K562 (cell line): ENCODE measurements around the gene STIM1. TPM values are rescaled to one million over a fixed set of nuclear protein-coding genes. Genes with fewer than 3 reads are reported as not detected.

Source experiments
- ATAC-seq: fragments of 200-7000 bp; cut with Tn5 transposase; 3 replicates; pipeline ENCODE4 v1.9.1; 2020; ENCODE audit warnings: moderate library complexity
- BruUV-seq: library from RNA; stranded (reverse); fragments of 400-500 nt; replicated peaks from 2 replicates; lab custom pipeline; 2021; lab: Mats Ljungman, UMichigan
- CTCF ChIA-PET: fragments of 300-600 bp; formaldehyde crosslinking; extraction: SDS; loops from one replicate; lab custom pipeline; 2021; ENCODE audit warnings: low intra/inter-chr PET ratio; lab: Yijun Ruan, JAX
- POLR2A ChIA-PET: fragments of 300-600, 350-650 bp; sonication (Branson Sonifier 250); formaldehyde crosslinking; extraction: SDS; loops from one replicate; lab custom pipeline; 2021; ENCODE audit warnings: antibody characterized with exemption, inconsistent platforms; lab: Yijun Ruan, JAX
- DNase-seq, 4 experiments: peaks; one replicate each; pipeline versions ENCODE4 v3.0.0 to v3.0.0-alpha.2; 2011 to 2018; ENCODE audit warnings: low spot score in 3 of 4, mixed read lengths in 3 of 4; ENCODE audit errors: extremely low read depth in 1 of 4
- FAIRE-seq: peaks from 2 replicates; lab custom pipeline; 2011; peaks lifted over from hg19 to GRCh38; lab: Jason Lieb, UNC
- H2AFZ ChIP-seq: 2 replicates; pipeline ENCODE4 v1.6.0; 2011; ENCODE audit warnings: low read depth, low read length, control low read depth, inconsistent platforms
- H3K27ac ChIP-seq: fragments of 200-600 bp; 3 replicates; pipeline ENCODE4 v1.8.0; 2011; ENCODE audit warnings: low read depth, mild to moderate bottlenecking, control low read depth, inconsistent platforms, low read length, moderate library complexity, mixed read lengths; ENCODE audit errors: extremely low read depth
- H3K27me3 ChIP-seq, 2 experiments: fragments of 300-600 bp in 1 of 2; 2 replicates in 1 of 2; 3 replicates in 1 of 2; pipeline versions ENCODE4 v1.6.0 to v1.8.0; 2011; ENCODE audit warnings: inconsistent platforms in 2 of 2, low read length in 2 of 2, mild to moderate bottlenecking in 1 of 2, mixed read lengths in 1 of 2, moderate library complexity in 1 of 2; ENCODE audit not compliant: control insufficient read depth in 2 of 2, insufficient read depth in 2 of 2
- H3K36me3 ChIP-seq: fragments of 300-600 bp; 3 replicates; pipeline ENCODE4 v1.8.0; 2011; ENCODE audit warnings: mild to moderate bottlenecking, low read length, inconsistent platforms; ENCODE audit not compliant: control insufficient read depth, insufficient read depth
- H3K4me1 ChIP-seq, 2 experiments: fragments of 200-600 bp in 1 of 2; replicated peaks in 1 of 2; 2 replicates in 1 of 2; 3 replicates in 1 of 2; pipeline versions ENCODE4 v1.5.1 to v1.8.0; 2011; ENCODE audit warnings: inconsistent platforms in 2 of 2, low read length in 2 of 2, mild to moderate bottlenecking in 1 of 2, mixed read lengths in 1 of 2, moderate library complexity in 1 of 2; ENCODE audit not compliant: control insufficient read depth in 2 of 2, insufficient read depth in 2 of 2
- H3K4me2 ChIP-seq: 2 replicates; pipeline ENCODE4 v1.6.1; 2011; ENCODE audit warnings: low read length, control low read depth, inconsistent platforms, mixed read lengths; ENCODE audit not compliant: insufficient read depth
- H3K4me3 ChIP-seq: fragments of 200-600 bp; sonication (generic), shearing (Covaris generic); 2 replicates; pipeline ENCODE4 v1.5.1; 2016; ENCODE audit warnings: control low read depth, inconsistent platforms
- H3K79me2 ChIP-seq: fragments of 200-600 bp; 3 replicates; pipeline ENCODE4 v1.8.0; 2011; ENCODE audit warnings: low read length, inconsistent platforms; ENCODE audit not compliant: control insufficient read depth, insufficient read depth
- H3K9ac ChIP-seq, 2 experiments: 2 replicates each; pipeline versions ENCODE4 v1.6.0 to v1.6.1; 2011; ENCODE audit warnings: low read depth in 2 of 2, low read length in 2 of 2, control low read depth in 1 of 2, inconsistent platforms in 1 of 2, mild to moderate bottlenecking in 1 of 2, mixed read lengths in 1 of 2; ENCODE audit not compliant: insufficient read depth in 1 of 2
- H3K9me1 ChIP-seq: one replicate; pipeline ENCODE4 v1.6.0; 2011; ENCODE audit warnings: inconsistent platforms, mild to moderate bottlenecking, low read length, moderate library complexity; ENCODE audit not compliant: control insufficient read depth, insufficient read depth
- H3K9me3 ChIP-seq: replicated peaks from 2 replicates; pipeline ENCODE4 v1.5.1; 2011; ENCODE audit warnings: low read depth, low read length, inconsistent platforms; ENCODE audit not compliant: control insufficient read depth, insufficient read depth
- H4K20me1 ChIP-seq: replicated peaks from 2 replicates; pipeline ENCODE4 v1.6.1; 2011; ENCODE audit warnings: low read length, inconsistent platforms, mixed read lengths; ENCODE audit not compliant: control insufficient read depth, insufficient read depth
- MED1 ChIP-seq: sonication (generic); formaldehyde crosslinking; IDR thresholded peaks from 2 replicates; pipeline ENCODE4 v1.8.1; 2023; ENCODE audit warnings: missing genetic modification reagents, borderline replicate concordance
- MYC ChIP-seq, 2 experiments: fragments of 250-450 bp in 1 of 2; sonication (Bioruptor Pico) in 1 of 2; IDR thresholded peaks; 2 replicates each; pipeline versions ENCODE4 v1.5.1 to v1.6.1; 2012 to 2021; ENCODE audit warnings: low read depth in 2 of 2, borderline replicate concordance in 1 of 2, improper control_type of control experiment in 1 of 2, low read length in 1 of 2, mild to moderate bottlenecking in 1 of 2, moderate library complexity in 1 of 2
- PHF20 ChIP-seq: fragments of 450-650 bp; IDR thresholded peaks from 2 replicates; pipeline ENCODE4 v1.6.1; 2018; ENCODE audit not compliant: partially characterized antibody
- ZNF699 ChIP-seq: fragments of 250-450 bp; sonication (Bioruptor Pico); IDR thresholded peaks from 2 replicates; pipeline ENCODE4 v1.8.0; 2021; ENCODE audit warnings: mild to moderate bottlenecking, moderate library complexity; ENCODE audit not compliant: insufficient replicate concordance
- ZNF766 ChIP-seq: fragments of 200-800 bp; sonication (Bioruptor generic); conservative IDR thresholded peaks from 2 replicates; pipeline ENCODE4 v1.6.1; 2016; ENCODE audit warnings: missing genetic modification characterization, missing compliant biosample characterization
- WGBS: fragments of 100-300 bp; shearing (Covaris generic); methylation state at CpG from one replicate; pipeline ENCODE4 v1.1.6; 2016; ENCODE audit warnings: low coverage, mixed read lengths; ENCODE audit not compliant: insufficient coverage; ENCODE audit errors: missing lambda C conversion rate; 5-methylcytosine and 5-hydroxymethylcytosine counted together
- in situ Hi-C: fragments of 300-500 bp; cut with MboI; formaldehyde crosslinking; loops from 4 replicates; pipeline ENCODE4 v1.15.0; 2018; ENCODE audit warnings: inconsistent platforms, mixed read lengths
- intact Hi-C: fragments of 100-400 bp; cut with micrococcal nuclease; formaldehyde crosslinking; loops from 2 replicates; pipeline ENCODE4 v1.14.2; 2022
- polyA plus RNA-seq, 8 experiments: library from polyadenylated mRNA; depleted of rRNA in 4 of 8; stranded (reverse) in 5 of 8; unstranded in 3 of 8; fragments of >200 nt; fragmentation: Nextera tagmentation in 2 of 8; fragmentation: Illumina TruSeq in 1 of 8; extraction: Ambion mirVana in 2 of 8; extraction: Trizol in 1 of 8; gene quantifications; 2 replicates each; pipeline versions ENCODE4 v1.2.1 to v1.2.3, GENCODE V29; 2011 to 2014; ENCODE audit warnings: inconsistent platforms in 1 of 8, missing spikeins in 1 of 8
- total RNA-seq, 7 experiments: library from RNA; depleted of rRNA in 6 of 7; stranded (reverse); fragments of >200 nt in 6 of 7; fragmentation: Illumina TruSeq in 2 of 7; extraction: Trizol in 2 of 7; gene quantifications; 2 replicates each; pipeline versions ENCODE4 v1.2.1 to v1.2.3, GENCODE V29; 2011 to 2021; ENCODE audit warnings: low replicate concordance in 1 of 7
- TF ChIP-seq, protein P1 (sequence below): fragments of 450-650 bp; formaldehyde crosslinking; IDR thresholded peaks from 2 replicates; pipeline ENCODE4 v1.4.0; 2020; ENCODE audit warnings: mild to moderate bottlenecking, mixed read lengths

Gene STIM1
- total and polyA plus RNA-seq, 9 of the 15 experiments (the other 6 are each of a cell fraction or from before 2014, with no cell fraction given), result 7.7 to 50.5 (median 22.5) TPM

GRCh38 chr11:4022669-4023068 lies 167.2 kb downstream of the STIM1 start:
- H3K79me2 ChIP-seq, result peaks cover 3% of the 10 kb centered on the region; the same call in 2 of the 3 replicates
- TF ChIP-seq ZNF766 (CRISPR knock-in tag), result no peak
- TF ChIP-seq ZNF699 (CRISPR knock-in tag), result no peak
- TF ChIP-seq, protein P1, sequence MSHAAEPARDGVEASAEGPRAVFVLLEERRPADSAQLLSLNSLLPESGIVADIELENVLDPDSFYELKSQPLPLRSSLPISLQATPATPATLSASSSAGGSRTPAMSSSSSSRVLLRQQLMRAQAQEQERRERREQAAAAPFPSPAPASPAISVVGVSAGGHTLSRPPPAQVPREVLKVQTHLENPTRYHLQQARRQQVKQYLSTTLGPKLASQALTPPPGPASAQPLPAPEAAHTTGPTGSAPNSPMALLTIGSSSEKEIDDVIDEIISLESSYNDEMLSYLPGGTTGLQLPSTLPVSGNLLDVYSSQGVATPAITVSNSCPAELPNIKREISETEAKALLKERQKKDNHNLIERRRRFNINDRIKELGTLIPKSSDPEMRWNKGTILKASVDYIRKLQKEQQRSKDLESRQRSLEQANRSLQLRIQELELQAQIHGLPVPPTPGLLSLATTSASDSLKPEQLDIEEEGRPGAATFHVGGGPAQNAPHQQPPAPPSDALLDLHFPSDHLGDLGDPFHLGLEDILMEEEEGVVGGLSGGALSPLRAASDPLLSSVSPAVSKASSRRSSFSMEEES (CRISPR knock-in tag), result no peak
- no peak for TF ChIP-seq PHF20
- no peak for TF ChIP-seq MED1 (CRISPR knock-in tag)
- no peak for TF ChIP-seq MYC (IDR thresholded peaks at IDR 0.05; ENCODE audit: low read depth, low read length)
- no peak for TF ChIP-seq MYC (CRISPR knock-in tag; IDR thresholded peaks at IDR 0.05; ENCODE audit: borderline replicate concordance, low read depth)
- H3K4me1 ChIP-seq, result peaks cover 0 to 3% of the 10 kb centered on the region in 2 experiments; a peak in 2 of 5 replicates
- H2AFZ ChIP-seq, result no peak overlapping the region
- 0 out of 3 replicates have a peak, but pooled peaks cover 3% of the 10 kb centered on the region for H3K36me3 ChIP-seq
- no peak for DNase-seq
- in situ Hi-C loops, result no loop called here
- BruUV-seq, result no TSS peak
- no peak for ATAC-seq
- no peaks in the 10 kb centered on the region for H3K27me3 ChIP-seq
- ChIA-PET POLR2A (interaction anchor here (0.7 to 1.7 kb wide), 2 partner anchors 126 to 190 kb away, joined by 3 read pairs; no protein-coding TSS in a partner anchor), CTCF (no interaction called here)
- FAIRE-seq, result no peak
- no peak overlapping the region for H3K27ac ChIP-seq
- WGBS, result 84% methylated on average over 5 of the region's 5 CpGs
- H3K9me1 ChIP-seq, result no peaks in the 10 kb centered on the region
- no peak overlapping the region for H3K9ac ChIP-seq
- no peaks in the 10 kb centered on the region for H4K20me1 ChIP-seq
- no peak overlapping the region for H3K4me2 ChIP-seq
- H3K9me3 ChIP-seq, result no peaks in the 10 kb centered on the region
- no peak overlapping the region for H3K4me3 ChIP-seq
- intact Hi-C loops, result no loop called here
